Measurements from ENCODE around the gene CACTIN.
"Not testable (repeated sequence)": the region's sequence is repeated elsewhere in the genome, so short reads cannot be mapped to it uniquely, and the experiment has no call there.

Gene CACTIN

GRCh38 chr19:3573162-3573857 is 53.3 kb downstream of the CACTIN start:
- peak overlapping the region; percentile 66 for H3K27ac ChIP-seq
- TF ChIP-seq CTCF (conservative IDR thresholded peaks at IDR 0.05), result no peak

- H3K27ac ChIP-seq, result peak within 1 kb of the TSS; percentile 67
- no peak for TF ChIP-seq CTCF (conservative IDR thresholded peaks at IDR 0.05)
Measured at GRCh38 chr19:3572855-3573161, 53.8 kb downstream of the CACTIN start, which contains the start of gene HMG20B. Gene HMG20B, plus strand, starts transcription at chr19:3572944. Its CDS starts 366 bp downstream, at chr19:3573310.

GRCh38 chr19:3572132-3572854 is 54.3 kb downstream of the CACTIN start:
- no peak for TF ChIP-seq CTCF (conservative IDR thresholded peaks at IDR 0.05)
- peak overlapping the region; percentile 67 for H3K27ac ChIP-seq

- no peak overlapping the region for H3K27ac ChIP-seq
- TF ChIP-seq CTCF (conservative IDR thresholded peaks at IDR 0.05), result no peak
Measured at GRCh38 chr19:3570606-3571011, 56.0 kb downstream of the CACTIN start.

- not testable (repeated sequence) for H3K27ac ChIP-seq
Measured at GRCh38 chr19:3570042-3570441, 56.5 kb downstream of the CACTIN start.

- no peak overlapping the region for H3K27ac ChIP-seq
- no peak for TF ChIP-seq CTCF (conservative IDR thresholded peaks at IDR 0.05)
Measured at GRCh38 chr19:3565139-3565538, 61.5 kb downstream of the CACTIN start.

- no peak for TF ChIP-seq CTCF (conservative IDR thresholded peaks at IDR 0.05)
- no peak overlapping the region for H3K27ac ChIP-seq
Measured at GRCh38 chr19:3563709-3564524, 62.7 kb downstream of the CACTIN start.
